Gastrocnemius medialis (tissue), 4 donors: ENCODE data around the gene UBE2G2. TPM values are rescaled to one million over a fixed set of nuclear protein-coding genes. Genes with fewer than 3 reads are reported as not detected.

Experiments used
- ATAC-seq, 2 donors: fragments of 150-250 bp; one replicate each; pipeline ENCODE4 v1.9.1; 2016
- DNase-seq, 2 donors: peaks; one replicate each; pipeline ENCODE4 v3.0.0-alpha.2; 2019
- H3K27ac ChIP-seq, 4 donors: fragments of 200-600 bp; sonication (generic); 1 replicate in 1 of 4; 2 replicates in 3 of 4; pipeline ENCODE4 v1.5.1; 2016 to 2018; ENCODE audit warnings: mild to moderate bottlenecking in 2 of 4, moderate library complexity in 1 of 4
- H3K27me3 ChIP-seq, 3 donors: fragments of 200-600 bp; sonication (generic) in 2 of 3; 1 replicate in 1 of 3; 2 replicates in 2 of 3; pipeline versions ENCODE4 v1.5.1 to v1.6.0; 2016 to 2019; ENCODE audit warnings: mild to moderate bottlenecking in 1 of 3, moderate library complexity in 1 of 3
- H3K36me3 ChIP-seq, 2 donors: fragments of 200-600 bp; sonication (generic) in 1 of 2; one replicate each; pipeline ENCODE4 v1.5.1; 2017 to 2018
- H3K4me1 ChIP-seq, 2 donors: fragments of 200-600 bp; sonication (generic) in 1 of 2; one replicate each; pipeline ENCODE4 v1.5.1; 2016 to 2017; ENCODE audit warnings: mild to moderate bottlenecking in 2 of 2
- H3K4me3 ChIP-seq, 4 donors: fragments of 200-600 bp; sonication (generic) in 3 of 4; 1 replicate in 1 of 4; 2 replicates in 3 of 4; pipeline ENCODE4 v1.5.1; 2016 to 2019; ENCODE audit warnings: mild to moderate bottlenecking in 2 of 4
- H3K9me3 ChIP-seq, 3 donors: fragments of 200-600 bp; sonication (generic) in 2 of 3; 1 replicate in 1 of 3; 2 replicates in 2 of 3; pipeline ENCODE4 v1.5.1; 2016 to 2019
- POLR2A ChIP-seq, 2 donors: fragments of 450-650 bp; IDR thresholded peaks; one replicate each; pipeline ENCODE4 v1.6.1; 2017; ENCODE audit warnings: antibody characterized with exemption in 2 of 2, mild to moderate bottlenecking in 2 of 2, moderate library complexity in 2 of 2
- in situ Hi-C, 4 donors: fragments of 200-750 bp; cut with MboI; loops; one replicate each; pipeline versions ENCODE4 v1.15.0 to v1.8.0; 2017; ENCODE audit warnings: low sequenced_read_pairs in 4 of 4
- intact Hi-C: fragments of 100-400 bp; cut with DNase I; formaldehyde crosslinking; loops from one replicate; pipeline ENCODE4 v1.15.1; 2023; ENCODE audit warnings: low total_unique reads
- total RNA-seq, 4 donors: library from RNA; depleted of rRNA; stranded (reverse); fragments of >200 nt; gene quantifications; one replicate each; pipeline versions ENCODE4 v1.1.0 to v1.2.3, GENCODE V29; 2016
- TF ChIP-seq, protein P1 (sequence below), 5 experiments: fragments of 450-650 bp in 3 of 5; fragments of 200-600 bp in 2 of 5; sonication (generic) in 2 of 5; IDR thresholded peaks in 4 of 5; conservative IDR thresholded peaks in 1 of 5; 1 replicate in 4 of 5; 2 replicates in 1 of 5; pipeline ENCODE4 v1.5.1; 2016 to 2019; ENCODE audit warnings: antibody characterized with exemption in 5 of 5, mild to moderate bottlenecking in 3 of 5, moderate library complexity in 3 of 5

UBE2G2 gene
- total RNA-seq, 4 donors from 2014 or later = 64.2 to 83.8 (median 73.3) TPM

- TF ChIP-seq, protein P1, sequence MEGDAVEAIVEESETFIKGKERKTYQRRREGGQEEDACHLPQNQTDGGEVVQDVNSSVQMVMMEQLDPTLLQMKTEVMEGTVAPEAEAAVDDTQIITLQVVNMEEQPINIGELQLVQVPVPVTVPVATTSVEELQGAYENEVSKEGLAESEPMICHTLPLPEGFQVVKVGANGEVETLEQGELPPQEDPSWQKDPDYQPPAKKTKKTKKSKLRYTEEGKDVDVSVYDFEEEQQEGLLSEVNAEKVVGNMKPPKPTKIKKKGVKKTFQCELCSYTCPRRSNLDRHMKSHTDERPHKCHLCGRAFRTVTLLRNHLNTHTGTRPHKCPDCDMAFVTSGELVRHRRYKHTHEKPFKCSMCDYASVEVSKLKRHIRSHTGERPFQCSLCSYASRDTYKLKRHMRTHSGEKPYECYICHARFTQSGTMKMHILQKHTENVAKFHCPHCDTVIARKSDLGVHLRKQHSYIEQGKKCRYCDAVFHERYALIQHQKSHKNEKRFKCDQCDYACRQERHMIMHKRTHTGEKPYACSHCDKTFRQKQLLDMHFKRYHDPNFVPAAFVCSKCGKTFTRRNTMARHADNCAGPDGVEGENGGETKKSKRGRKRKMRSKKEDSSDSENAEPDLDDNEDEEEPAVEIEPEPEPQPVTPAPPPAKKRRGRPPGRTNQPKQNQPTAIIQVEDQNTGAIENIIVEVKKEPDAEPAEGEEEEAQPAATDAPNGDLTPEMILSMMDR (IDR thresholded peaks at IDR 0.05 in 4 of 5, conservative IDR thresholded peaks at IDR 0.05 in 1 of 5) = no peak
- no peak for TF ChIP-seq POLR2A (IDR thresholded peaks at IDR 0.05)
- no peaks in the 10 kb centered on the region for H3K27me3 ChIP-seq
- peaks cover 0 to 4% of the 10 kb centered on the region in 2 donors for H3K36me3 ChIP-seq
- H3K27ac ChIP-seq = no peak overlapping the region
- H3K4me3 ChIP-seq = no peak overlapping the region
- in situ Hi-C loops = loop anchor here in 2 of 4 donors (25.0 kb wide), 2 partner anchors 271 to 446 kb away; partner anchors contain the start of gene CFAP410 (in 1 of the 2)
- intact Hi-C loops = no loop called here
- peaks cover 13 to 21% of the 10 kb centered on the region in 2 donors for H3K4me1 ChIP-seq
- H3K9me3 ChIP-seq = no peaks in the 10 kb centered on the region
- no peak for DNase-seq
- no peak for ATAC-seq
Measured at GRCh38 chr21:44783020-44783696, 18.5 kb downstream of the UBE2G2 start.

GRCh38 chr21:44780767-44781459, 20.7 kb downstream of the UBE2G2 start:
- Histone ChIP-seq H3K4me1 (peaks cover 13 to 21% of the 10 kb centered on the region in 2 donors), H3K4me3 (no peak overlapping the region), H3K27ac (no peak overlapping the region), H3K9me3 (no peaks in the 10 kb centered on the region), H3K36me3 (peaks cover 0 to 14% of the 10 kb centered on the region in 2 donors), H3K27me3 (no peaks in the 10 kb centered on the region)
- intact Hi-C loops (no loop called here), in situ Hi-C loops (loop anchor here in 2 of 4 donors (25.0 kb wide), 2 partner anchors 269 to 444 kb away; partner anchors contain the start of gene CFAP410 (in 1 of the 2))
- DNase-seq = no peak
- TF ChIP-seq, protein P1 (IDR thresholded peaks at IDR 0.05 in 4 of 5, conservative IDR thresholded peaks at IDR 0.05 in 1 of 5) = no peak
- TF ChIP-seq POLR2A (IDR thresholded peaks at IDR 0.05) = no peak
- ATAC-seq = no peak

- Histone ChIP-seq H3K9me3 (no peaks in the 10 kb centered on the region), H3K36me3 (peaks cover 0 to 21% of the 10 kb centered on the region in 2 donors), H3K4me1 (peaks cover 13 to 18% of the 10 kb centered on the region in 2 donors), H3K27ac (no peak overlapping the region), H3K27me3 (no peaks in the 10 kb centered on the region), H3K4me3 (no peak overlapping the region)
- ATAC-seq (no peak), DNase-seq (no peak)
- in situ Hi-C loops (loop anchor here in 2 of 4 donors (25.0 kb wide), 2 partner anchors 268 to 443 kb away; partner anchors contain the start of gene CFAP410 (in 1 of the 2)), intact Hi-C loops (no loop called here)
- TF ChIP-seq, protein P1 (IDR thresholded peaks at IDR 0.05 in 4 of 5, conservative IDR thresholded peaks at IDR 0.05 in 1 of 5) = no peak
- no peak for TF ChIP-seq POLR2A (IDR thresholded peaks at IDR 0.05)
Measured at GRCh38 chr21:44780137-44780502, 21.5 kb downstream of the UBE2G2 start.

DNA sequence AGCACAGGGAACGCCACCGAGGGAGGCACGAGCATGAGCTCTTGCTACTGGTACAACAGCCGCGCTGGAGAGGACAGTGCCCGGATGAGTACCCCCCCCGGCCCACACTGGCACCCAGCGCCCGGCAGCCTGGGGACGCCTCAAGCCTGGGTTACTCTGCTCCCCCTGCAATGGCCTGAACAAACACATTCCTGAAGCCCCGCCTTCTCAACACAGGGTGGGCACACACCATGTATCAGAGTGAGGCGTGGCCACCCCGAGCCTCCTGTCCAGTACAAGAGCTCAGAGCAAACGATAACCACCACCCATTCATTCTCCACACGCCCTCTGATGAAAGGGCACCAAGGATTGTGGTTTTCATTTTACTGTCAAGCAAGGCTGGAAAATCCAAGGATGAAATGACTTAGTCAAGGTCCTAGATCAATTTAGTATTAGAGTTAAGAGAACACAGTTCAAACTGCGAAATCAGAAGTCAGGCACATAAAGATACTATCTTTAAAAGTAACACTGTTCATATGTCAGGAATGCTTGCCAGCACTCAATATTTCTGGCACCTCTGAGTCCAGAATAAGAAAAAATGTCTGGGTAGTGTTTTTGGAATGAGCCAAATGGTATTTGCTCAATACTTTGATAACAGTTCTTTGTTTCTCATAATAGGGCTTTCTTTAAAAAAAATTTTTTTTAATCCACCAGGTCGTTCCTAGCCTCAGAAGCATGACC, 22.0 kb downstream of the UBE2G2 start:
- DNase-seq (no peak), ATAC-seq (no peak)
- no peak overlapping the region for H3K27ac ChIP-seq
- no peaks in the 10 kb centered on the region for H3K27me3 ChIP-seq
- H3K36me3 ChIP-seq = peaks cover 0 to 26% of the 10 kb centered on the region in 2 donors
- in situ Hi-C loops (loop anchor here in 2 of 4 donors (25.0 kb wide), 2 partner anchors 267 to 442 kb away; partner anchors contain the start of gene CFAP410 (in 1 of the 2)), intact Hi-C loops (no loop called here)
- H3K9me3 ChIP-seq = no peaks in the 10 kb centered on the region
- H3K4me3 ChIP-seq = no peak overlapping the region
- no peak for TF ChIP-seq POLR2A (IDR thresholded peaks at IDR 0.05)
- TF ChIP-seq, protein P1 (IDR thresholded peaks at IDR 0.05 in 4 of 5, conservative IDR thresholded peaks at IDR 0.05 in 1 of 5) = no peak
- peaks cover 13 to 18% of the 10 kb centered on the region in 2 donors for H3K4me1 ChIP-seq
